K562 (cell line): ENCODE measurements around the gene PLXNA2. TPM values are rescaled to one million over a fixed set of nuclear protein-coding genes. Genes with fewer than 3 reads are reported as not detected.

Experiments
- ATAC-seq: fragments of 200-7000 bp; cut with Tn5 transposase; 3 replicates; pipeline ENCODE4 v1.9.1; 2020; ENCODE audit warnings: moderate library complexity
- BruUV-seq: library from RNA; stranded (reverse); fragments of 400-500 nt; replicated peaks from 2 replicates; lab custom pipeline; 2021; lab: Mats Ljungman, UMichigan
- CTCF ChIA-PET: fragments of 300-600 bp; formaldehyde crosslinking; extraction: SDS; loops from one replicate; lab custom pipeline; 2021; ENCODE audit warnings: low intra/inter-chr PET ratio; lab: Yijun Ruan, JAX
- POLR2A ChIA-PET: fragments of 300-600, 350-650 bp; sonication (Branson Sonifier 250); formaldehyde crosslinking; extraction: SDS; loops from one replicate; lab custom pipeline; 2021; ENCODE audit warnings: antibody characterized with exemption, inconsistent platforms; lab: Yijun Ruan, JAX
- DNase-seq, 4 experiments: peaks; one replicate each; pipeline versions ENCODE4 v3.0.0 to v3.0.0-alpha.2; 2011 to 2018; ENCODE audit warnings: low spot score in 3 of 4, mixed read lengths in 3 of 4; ENCODE audit errors: extremely low read depth in 1 of 4
- FAIRE-seq: peaks from 2 replicates; lab custom pipeline; 2011; peaks lifted over from hg19 to GRCh38; lab: Jason Lieb, UNC
- H2AFZ ChIP-seq: 2 replicates; pipeline ENCODE4 v1.6.0; 2011; ENCODE audit warnings: low read depth, low read length, control low read depth, inconsistent platforms
- H3K27ac ChIP-seq: fragments of 200-600 bp; 3 replicates; pipeline ENCODE4 v1.8.0; 2011; ENCODE audit warnings: low read depth, mild to moderate bottlenecking, control low read depth, inconsistent platforms, low read length, moderate library complexity, mixed read lengths; ENCODE audit errors: extremely low read depth
- H3K27me3 ChIP-seq, 2 experiments: fragments of 300-600 bp in 1 of 2; 2 replicates in 1 of 2; 3 replicates in 1 of 2; pipeline versions ENCODE4 v1.6.0 to v1.8.0; 2011; ENCODE audit warnings: inconsistent platforms in 2 of 2, low read length in 2 of 2, mild to moderate bottlenecking in 1 of 2, mixed read lengths in 1 of 2, moderate library complexity in 1 of 2; ENCODE audit not compliant: control insufficient read depth in 2 of 2, insufficient read depth in 2 of 2
- H3K36me3 ChIP-seq: fragments of 300-600 bp; 3 replicates; pipeline ENCODE4 v1.8.0; 2011; ENCODE audit warnings: mild to moderate bottlenecking, low read length, inconsistent platforms; ENCODE audit not compliant: control insufficient read depth, insufficient read depth
- H3K4me1 ChIP-seq, 2 experiments: fragments of 200-600 bp in 1 of 2; replicated peaks in 1 of 2; 2 replicates in 1 of 2; 3 replicates in 1 of 2; pipeline versions ENCODE4 v1.5.1 to v1.8.0; 2011; ENCODE audit warnings: inconsistent platforms in 2 of 2, low read length in 2 of 2, mild to moderate bottlenecking in 1 of 2, mixed read lengths in 1 of 2, moderate library complexity in 1 of 2; ENCODE audit not compliant: control insufficient read depth in 2 of 2, insufficient read depth in 2 of 2
- H3K4me2 ChIP-seq: 2 replicates; pipeline ENCODE4 v1.6.1; 2011; ENCODE audit warnings: low read length, control low read depth, inconsistent platforms, mixed read lengths; ENCODE audit not compliant: insufficient read depth
- H3K4me3 ChIP-seq: fragments of 200-600 bp; sonication (generic), shearing (Covaris generic); 2 replicates; pipeline ENCODE4 v1.5.1; 2016; ENCODE audit warnings: control low read depth, inconsistent platforms
- H3K79me2 ChIP-seq: fragments of 200-600 bp; 3 replicates; pipeline ENCODE4 v1.8.0; 2011; ENCODE audit warnings: low read length, inconsistent platforms; ENCODE audit not compliant: control insufficient read depth, insufficient read depth
- H3K9ac ChIP-seq, 2 experiments: 2 replicates each; pipeline versions ENCODE4 v1.6.0 to v1.6.1; 2011; ENCODE audit warnings: low read depth in 2 of 2, low read length in 2 of 2, control low read depth in 1 of 2, inconsistent platforms in 1 of 2, mild to moderate bottlenecking in 1 of 2, mixed read lengths in 1 of 2; ENCODE audit not compliant: insufficient read depth in 1 of 2
- H3K9me1 ChIP-seq: one replicate; pipeline ENCODE4 v1.6.0; 2011; ENCODE audit warnings: inconsistent platforms, mild to moderate bottlenecking, low read length, moderate library complexity; ENCODE audit not compliant: control insufficient read depth, insufficient read depth
- H3K9me3 ChIP-seq: replicated peaks from 2 replicates; pipeline ENCODE4 v1.5.1; 2011; ENCODE audit warnings: low read depth, low read length, inconsistent platforms; ENCODE audit not compliant: control insufficient read depth, insufficient read depth
- H4K20me1 ChIP-seq: replicated peaks from 2 replicates; pipeline ENCODE4 v1.6.1; 2011; ENCODE audit warnings: low read length, inconsistent platforms, mixed read lengths; ENCODE audit not compliant: control insufficient read depth, insufficient read depth
- AFF1 ChIP-seq, 2 experiments: fragments of 450-650 bp; IDR thresholded peaks; 2 replicates each; pipeline ENCODE4 v1.6.1; 2018; ENCODE audit warnings: mild to moderate bottlenecking in 2 of 2, low read depth in 1 of 2; ENCODE audit not compliant: partially characterized antibody in 2 of 2
- BMI1 ChIP-seq: fragments of 150-350 bp; IDR thresholded peaks from 2 replicates; pipeline ENCODE4 v1.6.1; 2014; ENCODE audit warnings: low read length
- DIDO1 ChIP-seq: fragments of 450-650 bp; IDR thresholded peaks from 2 replicates; pipeline ENCODE4 v1.6.1; 2016; ENCODE audit warnings: low read depth, missing biosample characterization, missing genetic modification characterization
- ETS2 ChIP-seq: IDR thresholded peaks from 2 replicates; pipeline ENCODE4 v1.6.1; 2016; ENCODE audit warnings: borderline replicate concordance, missing genetic modification characterization, mild to moderate bottlenecking, moderate library complexity, missing compliant biosample characterization; ENCODE audit not compliant: poor library complexity, severe bottlenecking
- NR3C1 ChIP-seq: sonication (generic); formaldehyde crosslinking; IDR thresholded peaks from 2 replicates; pipeline ENCODE4 v1.8.1; 2022; ENCODE audit warnings: missing genetic modification reagents
- PKNOX1 ChIP-seq: fragments of 450-650 bp; IDR thresholded peaks from 2 replicates; pipeline ENCODE4 v1.6.1; 2016
- POLR2G ChIP-seq: fragments of 200-400 bp; formaldehyde crosslinking; IDR thresholded peaks from 2 replicates; pipeline ENCODE4 v1.6.1; 2017; ENCODE audit warnings: low read depth, mild to moderate bottlenecking, antibody characterized with exemption, low read length, moderate library complexity
- RCOR1 ChIP-seq, 2 experiments: IDR thresholded peaks; 2 replicates each; pipeline ENCODE4 v1.6.1; 2012; ENCODE audit warnings: low read depth in 2 of 2, low read length in 2 of 2, borderline replicate concordance in 1 of 2, improper control_type of control experiment in 1 of 2
- ZNF165 ChIP-seq: fragments of 250-450 bp; sonication (Bioruptor Pico); IDR thresholded peaks from 2 replicates; pipeline ENCODE4 v1.4.0; 2020; ENCODE audit warnings: borderline replicate concordance
- ZNF764 ChIP-seq: fragments of 250-450 bp; sonication (Bioruptor Pico); IDR thresholded peaks from 2 replicates; pipeline ENCODE4 v1.4.0; 2020; ENCODE audit warnings: low read depth, mild to moderate bottlenecking, moderate library complexity
- WGBS: fragments of 100-300 bp; shearing (Covaris generic); methylation state at CpG from one replicate; pipeline ENCODE4 v1.1.6; 2016; ENCODE audit warnings: low coverage, mixed read lengths; ENCODE audit not compliant: insufficient coverage; ENCODE audit errors: missing lambda C conversion rate; 5-methylcytosine and 5-hydroxymethylcytosine counted together
- in situ Hi-C: fragments of 300-500 bp; cut with MboI; formaldehyde crosslinking; loops from 4 replicates; pipeline ENCODE4 v1.15.0; 2018; ENCODE audit warnings: inconsistent platforms, mixed read lengths
- intact Hi-C: fragments of 100-400 bp; cut with micrococcal nuclease; formaldehyde crosslinking; loops from 2 replicates; pipeline ENCODE4 v1.14.2; 2022
- polyA plus RNA-seq, 8 experiments: library from polyadenylated mRNA; depleted of rRNA in 4 of 8; stranded (reverse) in 5 of 8; unstranded in 3 of 8; fragments of >200 nt; fragmentation: Nextera tagmentation in 2 of 8; fragmentation: Illumina TruSeq in 1 of 8; extraction: Ambion mirVana in 2 of 8; extraction: Trizol in 1 of 8; gene quantifications; 2 replicates each; pipeline versions ENCODE4 v1.2.1 to v1.2.3, GENCODE V29; 2011 to 2014; ENCODE audit warnings: inconsistent platforms in 1 of 8, missing spikeins in 1 of 8
- total RNA-seq, 7 experiments: library from RNA; depleted of rRNA in 6 of 7; stranded (reverse); fragments of >200 nt in 6 of 7; fragmentation: Illumina TruSeq in 2 of 7; extraction: Trizol in 2 of 7; gene quantifications; 2 replicates each; pipeline versions ENCODE4 v1.2.1 to v1.2.3, GENCODE V29; 2011 to 2021; ENCODE audit warnings: low replicate concordance in 1 of 7

The PLXNA2 gene
- total and polyA plus RNA-seq, 9 of the 15 experiments (the other 6 are each of a cell fraction or from before 2014, with no cell fraction given), result 0.01 to 1.3 (median 0.32) TPM

- DNase-seq (no peak), ATAC-seq (no peak), FAIRE-seq (no peak)
- intact Hi-C loops, result no loop called here
- no peaks in the 10 kb centered on the region for H3K79me2 ChIP-seq
- no peak overlapping the region for H2AFZ ChIP-seq
- H3K27ac ChIP-seq, result no peak overlapping the region
- peaks cover 18% of the 10 kb centered on the region; the same call in 1 of the 2 replicates for H4K20me1 ChIP-seq
- H3K4me3 ChIP-seq, result no peak overlapping the region
- no peaks in the 10 kb centered on the region for H3K9me1 ChIP-seq
- TF ChIP-seq AFF1 (IDR thresholded peaks at IDR 0.05; ENCODE audit: low read depth in 1 of 2, partially characterized antibody in 2 of 2) (no peak), ETS2 (no peak), ZNF764 (CRISPR knock-in tag) (no peak), BMI1 (no peak), ZNF165 (no peak), PKNOX1 (no peak), POLR2G (no peak), NR3C1 (no peak), DIDO1 (no peak), RCOR1 (IDR thresholded peaks at IDR 0.05; ENCODE audit: borderline replicate concordance in 1 of 2, low read depth in 2 of 2, low read length in 2 of 2) (no peak)
- WGBS, result 8% methylated on average over 6 of the region's 6 CpGs
- H3K27me3 ChIP-seq, result peaks cover 49 to 83% of the 10 kb centered on the region in 2 experiments
- no TSS peak for BruUV-seq
- POLR2A ChIA-PET, result interaction anchor here (0.8 to 2.6 kb wide), 5 partner anchors 9 to 191 kb away, joined by 3 to 9 read pairs (median 7); no protein-coding TSS in a partner anchor
- H3K4me1 ChIP-seq, result peaks cover 5 to 13% of the 10 kb centered on the region in 2 experiments; a peak in 4 of 5 replicates
- H3K9me3 ChIP-seq, result no peaks in the 10 kb centered on the region
- CTCF ChIA-PET, result no interaction called here
- in situ Hi-C loops, result no loop called here
- no peaks in the 10 kb centered on the region for H3K36me3 ChIP-seq
- no peak overlapping the region for H3K9ac ChIP-seq
- no peak overlapping the region for H3K4me2 ChIP-seq
Measured at GRCh38 chr1:208040821-208041297, 203.3 kb downstream of the PLXNA2 start.
